ENCODE results near the gene TPCN2.
"Not testable (repeated sequence)": the region's sequence is repeated elsewhere in the genome, so short reads cannot be mapped to it uniquely, and the experiment has no call there.

Gene TPCN2

DNA sequence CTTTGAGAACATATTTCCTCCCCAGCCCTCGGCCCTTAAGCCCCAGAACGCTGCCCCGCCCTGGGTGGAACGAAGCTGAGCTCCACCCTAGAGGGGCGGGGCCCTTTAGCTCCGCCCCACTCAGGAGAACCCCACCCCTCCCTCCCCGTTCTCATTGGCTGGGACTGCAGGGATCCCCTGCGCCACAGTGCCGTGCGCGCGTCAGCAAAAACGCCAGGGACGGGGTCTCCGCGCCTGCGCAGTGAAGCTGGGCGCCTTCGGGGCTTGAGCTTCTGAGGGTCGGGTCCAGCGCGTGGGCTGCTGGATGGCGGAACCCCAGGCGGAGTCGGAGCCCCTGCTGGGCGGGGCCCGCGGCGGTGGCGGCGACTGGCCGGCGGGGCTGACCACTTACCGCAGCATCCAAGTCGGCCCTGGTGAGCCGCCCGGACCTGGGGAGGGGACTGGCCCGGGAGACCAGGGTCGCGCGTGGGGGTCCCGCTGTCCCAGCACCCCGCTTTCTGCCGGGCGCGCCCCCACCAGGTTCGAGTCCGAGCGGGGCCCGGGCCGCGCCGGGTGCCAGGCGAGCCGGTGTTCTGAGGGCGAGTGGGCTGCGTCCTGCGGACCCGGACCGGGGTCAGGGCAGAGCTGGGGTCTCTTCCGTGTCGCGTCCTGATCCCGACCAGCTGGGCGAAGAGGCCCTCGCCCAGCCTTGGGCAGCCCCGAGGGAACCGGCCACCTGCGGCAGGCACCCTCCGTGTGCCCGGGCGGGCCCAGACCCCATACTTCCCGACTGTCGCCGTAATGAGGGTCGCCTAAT, at the start of gene TPCN2:
Gene TPCN2, plus strand, starts transcription at position 239 of the 796 bp plus-strand sequence. Its CDS starts 66 bp downstream, at position 305.
- peak; percentile 94 for DNase-seq

DNA sequence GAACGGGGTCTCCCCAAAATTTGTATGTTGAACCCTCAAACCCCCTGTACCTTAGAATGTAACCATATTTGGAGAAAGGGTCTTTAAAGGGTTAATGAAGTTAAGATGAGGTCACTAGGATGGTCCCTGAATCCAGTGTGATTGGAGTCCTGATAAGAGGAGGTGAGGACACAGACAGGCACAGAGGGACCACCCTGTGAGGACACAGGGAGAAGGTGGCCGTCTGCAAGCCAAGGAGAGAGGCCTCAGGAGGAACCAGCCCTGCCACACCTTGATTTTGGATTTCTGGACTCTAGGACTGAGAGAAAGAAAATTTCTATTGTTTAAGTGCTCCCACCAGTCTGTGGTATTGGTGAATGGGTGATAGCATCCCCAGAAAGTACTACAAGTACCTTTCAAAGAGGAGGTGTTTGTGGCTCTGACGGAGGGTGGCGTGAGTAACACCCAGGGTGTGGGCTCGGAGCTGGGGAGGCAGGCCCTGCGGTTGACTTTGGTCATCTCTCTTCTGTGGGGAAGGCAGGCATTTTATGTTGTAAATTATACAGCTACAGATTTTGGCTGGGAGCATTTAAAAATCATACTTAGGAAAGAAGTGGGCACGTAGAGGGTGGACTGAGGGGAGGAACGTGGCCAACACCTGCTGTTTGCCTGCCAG, 49.5 kb upstream of the TPCN2 start:
- no peak for DNase-seq

DNA sequence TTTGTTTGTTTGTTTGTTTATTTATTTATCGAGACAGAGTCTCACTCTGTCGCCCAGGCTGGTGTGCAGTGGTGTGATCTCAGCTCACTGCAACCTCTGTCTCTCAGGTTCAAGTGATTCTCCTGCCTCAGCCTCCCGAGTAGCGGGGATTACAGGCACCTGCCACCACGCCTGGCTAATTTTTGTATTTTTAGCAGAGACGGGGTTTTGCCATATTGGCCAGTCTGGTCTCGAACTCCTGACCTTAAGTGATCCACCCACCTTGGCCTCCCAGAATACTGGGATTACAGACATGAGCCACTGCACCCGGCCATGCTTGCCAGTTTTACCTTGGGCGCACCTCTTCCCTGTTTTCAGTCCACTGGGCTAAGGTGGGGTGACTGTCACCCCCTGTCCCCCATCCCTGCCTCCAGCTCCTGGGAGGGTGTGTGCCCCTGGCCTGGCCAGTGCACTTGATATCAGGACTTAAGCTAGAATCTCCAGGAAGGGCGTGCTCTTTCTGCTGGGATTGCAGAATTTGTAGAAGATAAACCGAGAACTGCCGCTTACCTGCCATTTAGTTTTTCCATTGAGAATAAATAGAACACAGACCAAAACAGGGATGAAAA, 48.9 kb upstream of the TPCN2 start:
- DNase-seq = not testable (repeated sequence)

DNA sequence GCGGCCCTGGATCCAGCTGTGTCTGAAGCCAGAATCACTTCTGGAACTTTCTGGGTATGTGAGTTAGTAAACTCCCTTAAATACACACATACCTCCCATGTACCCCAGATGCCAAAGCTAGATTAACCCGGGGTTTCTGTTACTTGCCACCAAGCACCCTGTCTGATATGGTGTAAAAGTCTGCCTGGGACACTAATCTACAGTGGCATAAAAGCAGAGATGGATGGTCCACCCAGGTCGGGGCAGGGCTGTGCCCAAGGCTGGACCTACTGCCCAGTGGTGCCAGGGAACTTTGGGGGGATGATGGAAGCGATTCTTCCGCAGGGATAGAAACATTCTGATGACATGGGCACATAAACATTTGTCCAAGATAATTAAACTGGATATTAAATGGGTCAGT, 48.3 kb upstream of the TPCN2 start:
- no peak for DNase-seq

DNA sequence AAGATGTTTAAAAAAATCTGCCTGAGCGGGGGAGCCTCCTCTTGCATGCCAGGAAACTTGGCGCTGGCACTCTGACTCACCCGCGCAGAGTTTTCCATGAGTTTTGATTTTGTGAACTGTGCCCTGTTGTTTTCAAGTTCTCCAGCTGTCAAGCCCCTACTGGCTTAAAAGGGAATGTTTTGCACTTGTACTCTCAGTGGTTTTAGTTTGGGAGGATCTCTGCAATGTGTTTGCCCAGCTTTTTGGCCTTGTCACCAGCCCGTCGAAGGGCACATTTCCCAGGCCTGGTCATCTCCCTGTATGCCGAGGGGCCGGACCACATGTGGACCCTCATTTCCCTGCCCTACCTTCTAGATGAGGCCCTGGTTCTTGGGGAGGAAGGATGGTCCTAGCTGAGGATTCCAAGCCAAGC, 47.9 kb upstream of the TPCN2 start:
- no peak for DNase-seq

DNA sequence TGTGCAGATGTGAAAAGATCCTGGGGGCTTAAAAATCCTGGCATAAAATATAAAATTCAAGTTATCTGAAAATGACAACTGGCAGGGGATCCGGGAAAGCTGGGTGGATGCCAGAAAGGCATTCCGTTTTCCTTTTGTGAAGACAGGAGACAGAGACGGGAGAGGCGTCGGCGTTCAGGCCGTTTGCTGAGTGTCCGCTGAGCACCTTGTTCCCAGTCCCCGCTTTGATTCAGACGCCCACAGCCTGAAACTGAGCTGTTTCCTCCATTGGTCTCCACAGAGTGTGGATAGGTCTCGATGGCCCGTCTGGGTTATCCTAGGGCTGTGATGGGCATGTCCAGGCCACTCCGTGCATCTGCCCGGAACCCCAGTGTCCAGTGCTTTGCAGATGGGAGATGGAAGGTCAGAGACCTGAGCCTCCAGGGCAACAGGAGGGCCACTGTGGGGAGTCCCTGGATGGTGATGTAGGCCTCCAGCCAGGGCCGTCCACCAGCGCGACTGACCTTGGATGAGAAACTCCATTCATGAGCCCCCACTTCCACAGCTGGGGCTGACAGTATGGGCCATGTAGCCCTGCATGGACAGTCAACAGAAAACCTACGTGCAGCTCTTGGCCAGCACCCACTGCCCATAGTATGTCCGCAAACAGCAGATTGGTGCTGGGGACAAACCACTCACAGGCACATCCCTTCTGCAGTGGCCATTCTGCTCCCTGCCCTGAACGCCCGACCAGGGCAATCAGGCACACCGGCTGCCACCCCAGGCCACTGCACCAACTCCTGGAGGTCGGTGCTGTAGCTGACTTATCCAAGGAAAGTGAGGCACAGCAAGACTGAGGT, 47.3 kb upstream of the TPCN2 start:
- no peak for DNase-seq

DNA sequence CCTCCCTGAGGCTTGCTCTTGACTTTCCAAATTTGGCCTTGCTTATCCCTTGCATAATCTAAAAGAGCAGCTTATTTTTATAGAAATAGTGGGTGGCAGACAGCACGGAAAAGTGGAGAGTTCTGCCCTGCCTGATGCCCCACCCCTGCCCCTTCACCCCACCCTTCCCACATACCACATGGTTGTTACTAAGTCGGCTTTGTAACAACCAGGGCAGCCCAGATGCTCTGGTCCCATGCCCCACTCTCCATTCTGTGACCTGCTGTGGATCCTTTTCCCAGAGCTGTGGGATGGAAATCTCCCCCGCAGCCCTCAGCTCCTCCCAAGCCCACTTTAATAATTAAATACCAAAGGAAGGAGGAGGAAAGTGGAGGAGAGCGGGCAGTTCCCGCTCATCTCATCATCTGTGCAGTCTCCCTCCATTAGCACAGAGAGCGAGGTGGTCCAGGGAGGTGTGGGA, 46.6 kb upstream of the TPCN2 start:
- no peak for DNase-seq

DNA sequence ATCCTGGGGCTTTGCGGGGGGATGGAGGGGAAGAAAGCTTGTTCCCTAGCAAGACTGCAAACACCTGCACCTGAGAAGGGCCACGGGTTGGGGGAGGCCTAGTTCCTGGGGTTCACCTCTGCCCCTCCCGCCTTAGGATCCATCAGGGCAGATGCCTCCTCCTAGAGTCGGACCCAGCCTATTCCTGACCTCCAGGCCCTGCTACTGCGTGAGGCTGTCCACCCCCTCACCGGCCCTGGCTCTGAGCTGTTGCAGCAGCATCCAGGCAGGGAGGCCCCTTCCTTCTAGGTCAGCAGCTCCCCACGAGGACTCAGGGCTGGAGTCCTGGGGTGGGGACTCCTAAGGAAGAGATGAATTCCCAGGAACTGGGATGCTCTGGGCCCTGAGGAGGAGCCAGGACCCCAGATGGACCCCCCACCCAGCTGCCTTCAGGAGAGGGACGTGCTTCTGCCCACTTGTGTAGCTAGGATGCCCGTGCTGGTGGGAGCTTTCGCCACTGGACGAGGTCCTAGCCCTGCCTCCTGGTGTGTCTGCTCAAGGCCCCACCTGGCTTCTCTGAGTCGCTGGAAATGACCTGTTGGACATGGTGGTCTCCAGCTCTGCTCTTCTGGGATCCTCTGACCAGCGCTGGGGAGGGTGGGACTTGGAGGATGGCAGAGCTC, 46.0 kb upstream of the TPCN2 start:
- no peak for DNase-seq

DNA sequence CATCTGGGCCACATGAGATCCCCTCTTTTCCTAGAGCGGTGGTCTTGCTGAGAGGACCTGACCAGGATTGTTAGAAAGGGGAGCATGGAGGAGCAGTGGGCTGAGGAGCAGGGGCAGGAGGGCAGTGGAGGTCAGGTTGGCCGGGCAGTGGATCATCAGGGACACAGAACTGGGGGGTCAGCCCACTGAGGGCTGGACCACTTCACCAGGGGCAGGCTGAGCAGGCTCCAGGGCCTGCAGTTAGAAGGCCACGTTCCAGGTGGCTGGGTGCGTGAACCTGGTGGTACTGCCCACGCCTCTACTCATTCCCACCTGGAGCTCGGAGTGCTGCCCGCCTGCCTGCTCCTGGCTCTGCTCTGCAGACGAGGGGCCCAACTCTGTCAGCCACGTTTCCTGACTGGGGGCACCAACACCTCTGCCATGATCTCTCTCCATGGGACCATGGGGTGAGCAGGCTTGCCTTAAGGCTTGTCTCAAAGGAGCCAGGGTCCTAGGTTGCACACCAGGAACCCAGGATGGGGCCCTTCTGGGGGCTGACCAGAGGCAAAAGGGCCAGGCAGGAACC, 45.3 kb upstream of the TPCN2 start:
- DNase-seq = no peak

DNA sequence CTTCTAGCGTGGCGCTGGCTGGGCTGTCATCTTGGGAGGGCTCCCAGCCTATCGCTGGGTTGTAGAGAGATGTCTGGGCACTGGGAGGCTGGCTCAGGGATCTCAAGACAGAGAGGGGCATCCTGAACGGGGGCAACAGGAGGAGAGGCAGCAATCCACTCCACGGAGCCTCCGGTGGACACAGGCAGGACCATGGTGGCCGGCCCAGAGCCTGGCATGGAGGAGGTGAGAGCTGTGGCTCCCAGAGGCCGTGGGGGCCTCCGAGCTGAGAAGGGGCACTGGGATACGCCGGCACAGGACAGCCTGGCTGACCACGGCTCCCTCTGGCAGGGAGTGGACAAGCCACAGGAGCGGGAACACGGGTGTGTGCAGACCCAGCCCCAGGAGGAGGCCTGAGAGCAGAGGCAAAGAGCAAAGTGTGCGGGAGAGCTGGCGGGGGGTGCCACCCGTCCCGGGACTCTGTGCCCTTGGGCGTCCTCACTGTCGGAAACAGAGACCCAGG, 44.8 kb upstream of the TPCN2 start:
- no peak for DNase-seq

DNA sequence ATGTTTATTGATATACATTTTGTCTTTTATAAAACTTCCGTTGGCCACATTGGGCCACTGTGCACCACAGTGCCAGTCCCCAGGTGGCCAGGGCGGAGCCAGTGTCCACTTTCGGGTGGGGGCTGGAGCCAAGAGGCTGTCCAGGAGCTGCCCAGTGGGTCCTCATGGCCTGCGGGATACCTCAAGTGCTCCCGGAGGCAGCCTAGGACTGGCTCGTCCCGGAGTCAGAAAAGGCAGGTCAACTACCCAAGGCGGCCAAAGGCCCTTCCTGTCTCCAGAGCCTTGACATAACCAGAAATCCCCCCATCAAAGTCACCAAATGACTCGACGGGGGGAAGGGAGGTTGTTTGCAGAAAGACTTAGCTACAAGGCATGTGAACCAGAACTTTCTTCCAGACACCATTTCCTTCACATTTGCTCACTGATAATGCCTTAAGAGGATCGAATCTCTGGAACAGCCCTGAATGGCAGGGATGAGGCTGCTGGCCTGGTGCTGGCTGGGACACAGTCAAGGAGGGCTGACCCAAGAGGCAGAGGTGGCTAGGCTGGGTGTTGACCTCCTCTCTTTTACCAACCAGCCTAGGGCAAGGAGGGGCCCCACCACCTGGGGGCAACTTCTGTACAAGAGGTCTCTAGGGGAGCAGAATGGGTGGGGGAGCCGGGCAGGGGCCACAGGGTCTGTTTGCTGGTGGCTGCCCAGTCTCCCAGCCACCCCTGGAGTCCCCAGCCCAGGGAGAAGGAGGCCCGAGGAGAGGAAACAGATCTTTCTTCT, 44.1 kb upstream of the TPCN2 start:
- DNase-seq = no peak

DNA sequence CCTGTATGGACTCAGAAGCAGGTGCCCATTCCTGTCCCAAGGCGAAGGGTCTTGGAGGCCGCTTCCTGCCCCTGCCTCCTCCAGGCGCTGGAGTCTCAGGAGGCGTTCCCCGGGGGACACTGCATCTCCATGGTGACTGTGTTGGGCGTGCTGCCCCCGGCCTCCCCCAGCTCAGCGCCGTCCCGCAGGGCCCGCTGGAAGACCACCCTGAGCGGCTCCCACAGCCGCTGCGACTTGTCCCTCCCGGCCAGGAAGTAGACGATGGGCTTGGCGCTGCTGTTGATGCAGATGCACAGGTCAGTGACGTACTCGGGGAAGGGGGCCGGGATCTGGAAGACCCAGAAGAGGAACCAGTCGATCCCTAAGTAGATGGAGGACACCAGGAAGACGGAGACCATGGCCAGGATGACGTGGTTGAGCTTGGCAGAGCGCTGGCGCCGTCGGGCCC, 43.5 kb upstream of the TPCN2 start:
- no peak for DNase-seq

DNA sequence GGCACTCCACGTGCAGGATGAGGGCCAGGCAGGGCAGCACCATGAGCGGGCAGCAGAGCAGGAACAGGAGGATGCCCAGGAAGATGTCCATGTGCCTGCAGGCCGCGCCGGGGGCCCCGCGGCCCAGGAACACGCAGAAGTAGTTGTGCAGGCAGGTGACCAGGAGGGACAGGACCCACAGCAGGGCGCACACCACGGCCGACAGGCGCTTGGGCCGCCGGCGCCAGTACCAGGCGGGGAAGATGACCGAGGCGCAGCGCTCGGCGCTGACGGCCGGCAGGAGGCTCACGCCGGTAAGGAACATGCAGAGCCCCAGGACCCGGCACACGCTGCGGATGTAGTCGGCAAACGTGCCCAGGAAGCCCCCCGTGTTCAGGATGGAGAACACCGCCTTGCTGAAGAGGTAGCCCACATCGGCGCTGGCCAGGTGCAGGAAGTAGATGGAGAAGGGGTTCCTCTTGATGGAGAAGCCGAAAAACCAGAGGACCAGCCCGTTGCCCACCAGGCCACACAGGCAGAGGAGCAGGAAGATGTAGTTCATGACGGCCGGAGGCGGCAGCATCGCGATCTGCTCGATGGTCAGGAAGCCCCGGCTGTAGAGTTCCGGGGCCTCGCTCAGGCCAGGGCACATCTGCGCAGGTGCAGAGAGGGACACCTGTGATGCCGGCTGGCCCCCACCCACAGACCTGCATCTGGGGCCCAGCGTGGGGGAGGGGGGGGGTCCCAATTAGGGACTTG, 42.9 kb upstream of the TPCN2 start:
- DNase-seq = no peak

DNA sequence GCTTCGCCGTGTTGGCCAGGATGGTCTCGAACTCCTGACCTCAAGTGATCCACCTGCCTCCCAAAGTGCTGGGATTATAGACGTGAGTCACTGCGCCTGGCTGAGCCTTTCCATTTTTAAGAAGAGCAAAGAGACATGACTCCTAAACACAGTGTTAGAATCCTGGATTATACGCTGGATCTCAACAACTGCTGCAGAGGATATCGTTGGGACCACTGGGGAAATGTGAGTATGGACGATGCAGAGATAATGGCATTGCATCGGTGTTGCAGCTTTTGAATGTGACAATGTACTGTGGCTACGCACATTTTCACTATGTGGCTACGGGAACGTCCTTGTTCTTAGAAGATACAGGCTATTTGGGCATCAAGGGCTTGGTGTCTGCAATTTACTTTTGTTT, 41.9 kb upstream of the TPCN2 start:
- DNase-seq = no peak

DNA sequence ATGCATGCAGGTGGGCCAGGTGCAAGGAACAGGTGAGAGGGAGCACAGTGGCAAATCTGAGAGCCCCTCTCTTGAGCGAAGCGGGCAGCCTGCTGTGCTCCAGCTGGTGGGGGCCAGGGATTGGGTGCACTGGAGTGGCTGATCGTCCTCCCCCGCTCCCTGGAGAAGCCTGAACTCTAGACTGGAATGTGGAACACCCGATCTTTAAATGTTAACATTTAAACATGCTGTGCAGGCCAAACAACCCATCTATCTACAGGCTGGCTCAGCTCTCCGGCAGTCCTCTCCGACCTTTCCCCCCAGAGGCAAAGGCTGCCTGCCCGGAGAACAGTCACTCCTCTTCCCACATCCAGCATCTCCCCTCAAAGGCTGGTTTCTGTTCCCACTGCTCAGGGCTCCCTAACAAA, 40.8 kb upstream of the TPCN2 start:
- DNase-seq = no peak

DNA sequence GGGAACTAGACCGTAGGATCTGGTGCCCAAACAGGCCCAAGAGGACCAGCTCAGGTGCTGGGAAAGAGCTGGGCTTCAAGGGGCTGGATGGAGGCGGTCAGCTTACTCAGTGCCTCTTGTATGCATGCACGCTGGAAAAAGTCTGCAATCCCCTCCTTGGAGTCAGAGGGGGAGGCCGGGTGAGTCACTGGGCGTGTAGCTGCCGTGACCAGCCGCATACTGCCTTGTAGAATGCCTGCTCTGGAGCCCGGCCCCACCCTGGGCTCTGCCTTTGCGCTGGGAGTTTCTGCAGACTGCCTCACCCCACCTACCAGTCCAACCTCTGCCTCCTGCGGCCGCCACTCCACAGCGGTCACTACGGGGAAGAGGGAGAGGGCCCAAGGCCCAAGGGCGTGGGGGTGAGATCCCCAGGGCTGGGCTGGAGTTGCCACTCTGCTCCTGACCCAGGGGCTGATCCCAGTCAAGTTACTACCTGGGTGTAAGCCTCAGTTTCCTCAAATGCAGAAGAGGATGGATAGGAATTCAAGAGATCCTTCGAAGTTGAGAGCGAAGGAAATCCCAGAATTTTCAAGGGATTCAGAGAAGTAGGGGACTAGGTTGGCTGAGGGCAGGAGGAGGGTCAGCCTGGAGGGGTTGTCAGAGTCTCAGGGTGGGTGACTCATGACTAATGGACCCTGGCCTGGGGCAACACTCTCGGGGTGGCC, 39.8 kb upstream of the TPCN2 start:
- DNase-seq = no peak

DNA sequence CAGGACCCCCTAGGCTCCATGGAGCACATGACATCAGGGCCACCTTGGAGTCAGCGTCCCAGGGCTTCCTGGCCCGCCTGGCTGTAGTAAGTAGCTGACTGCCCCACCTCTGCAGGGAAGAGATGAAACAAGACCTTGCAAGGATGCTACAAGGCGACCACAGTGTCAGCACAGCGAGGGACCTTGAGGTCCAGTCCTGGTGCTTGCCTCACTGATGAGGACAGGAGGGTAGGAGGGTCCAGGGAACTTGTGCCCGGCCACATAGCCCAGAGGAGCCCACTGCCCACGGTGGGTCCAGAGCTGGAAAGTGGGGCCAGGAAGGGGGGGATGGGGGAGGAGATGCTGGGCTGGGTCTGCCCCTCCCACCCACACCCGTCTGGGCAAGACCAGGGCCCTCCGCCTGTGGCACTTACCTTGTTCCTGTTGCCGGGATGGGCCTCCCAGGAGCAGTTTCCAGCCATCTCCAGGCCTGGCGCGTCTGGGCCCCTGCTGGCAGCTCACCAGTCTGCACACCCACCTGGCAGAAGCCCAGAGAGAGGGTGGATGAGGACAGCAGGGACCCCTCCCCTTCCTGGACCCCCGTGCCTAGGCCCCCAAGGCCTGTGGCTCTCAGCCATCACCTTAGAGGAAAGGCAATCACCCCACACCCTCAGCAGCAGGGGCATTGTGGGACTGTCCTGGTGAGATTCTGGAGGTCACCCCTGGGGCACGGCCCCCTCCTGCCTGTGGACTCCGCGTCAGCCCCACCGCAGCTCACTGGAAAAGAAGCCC, 39.1 kb upstream of the TPCN2 start:
- DNase-seq = no peak

DNA sequence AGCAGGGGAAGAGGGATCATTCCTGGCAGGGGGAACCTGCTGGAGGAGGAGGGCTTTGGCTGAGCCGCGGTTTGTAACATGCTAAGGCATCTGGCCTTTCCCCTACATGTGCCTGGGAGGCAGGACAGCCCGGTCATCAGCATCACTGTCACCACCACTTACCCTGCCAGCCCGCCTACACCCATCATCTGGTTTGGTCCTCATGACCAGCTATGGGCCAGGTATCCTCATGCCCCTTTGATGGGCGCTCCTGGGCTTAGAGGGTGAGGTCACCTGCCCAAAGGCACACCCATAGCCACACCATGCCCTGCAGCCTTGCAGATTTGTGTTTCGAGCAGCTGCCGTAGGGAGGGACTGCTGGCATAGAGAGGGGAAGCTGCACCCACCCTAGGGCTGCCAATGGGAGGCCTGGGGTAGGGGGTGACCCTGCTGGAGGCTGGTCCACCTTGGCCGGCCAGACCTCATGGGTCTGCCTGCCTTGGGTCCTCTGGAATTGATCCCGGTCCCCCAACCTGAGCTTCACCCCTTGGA, 38.3 kb upstream of the TPCN2 start:
- no peak for DNase-seq
